SK-N-SH (cell line): ENCODE data around the gene SMARCA2.

ENCODE experiments used
- CTCF ChIP-seq: fragments of 200-600 bp; sonication (generic); IDR thresholded peaks from 2 replicates; pipeline ENCODE4 v1.6.1; 2017; ENCODE audit warnings: antibody characterized with exemption, mild to moderate bottlenecking, moderate library complexity
- NRF1 ChIP-seq: IDR thresholded peaks from 2 replicates; pipeline ENCODE4 v1.6.1; 2012; ENCODE audit warnings: low read depth, mild to moderate bottlenecking, low read length
- POLR2AphosphoS5 ChIP-seq: IDR thresholded peaks from 2 replicates; pipeline ENCODE4 v1.6.1; 2012; ENCODE audit warnings: low read depth, low read length
- YY1 ChIP-seq: IDR thresholded peaks from 2 replicates; pipeline ENCODE4 v1.4.0; 2012; ENCODE audit warnings: low read depth, mild to moderate bottlenecking

GRCh38 chr9:2180704-2181103, 165.6 kb downstream of the SMARCA2 start:
- no peak for TF ChIP-seq CTCF
- TF ChIP-seq POLR2AphosphoS5, result no peak
- no peak for TF ChIP-seq YY1
- no peak for TF ChIP-seq NRF1
